NCI-H128 (cell line): ENCODE measurements around the gene DAP.
"Not testable (repeated sequence)": the region's sequence is repeated elsewhere in the genome, so short reads cannot be mapped to it uniquely, and the experiment has no call there.

Source experiments
- DNase-seq: peaks from one replicate; lab custom pipeline; 2025; ENCODE audit not compliant: unreplicated experiment; lab: John Stamatoyannopoulos, UW

The DAP gene

GRCh38 chr5:10761185-10761932 is at the start of gene DAP:
TSS of gene DAP (minus strand) at chr5:10761234. CDS start at chr5:10761068, 166 bp downstream.
- DNase-seq = peak; percentile 80

- no peak for DNase-seq
These were observed 47.6 kb upstream of the DAP start for GRCh38 chr5:10808347-10809226.

GRCh38 chr5:10801931-10802666 is 41.1 kb upstream of the DAP start:
- DNase-seq = no peak

GRCh38 chr5:10800852-10801251 is 39.8 kb upstream of the DAP start:
- no peak for DNase-seq

GRCh38 chr5:10797261-10797660 is 36.2 kb upstream of the DAP start:
- DNase-seq = no peak

- DNase-seq = no peak
These were observed 32.8 kb upstream of the DAP start for GRCh38 chr5:10793785-10794184.

- no peak for DNase-seq
These were observed 31.3 kb upstream of the DAP start for GRCh38 chr5:10792336-10792735.

GRCh38 chr5:10789726-10790125 is 28.7 kb upstream of the DAP start:
- no peak for DNase-seq

GRCh38 chr5:10789021-10789420 is 28.0 kb upstream of the DAP start:
- no peak for DNase-seq

GRCh38 chr5:10788358-10788757 is 27.3 kb upstream of the DAP start:
- no peak for DNase-seq

- no peak for DNase-seq
These were observed 25.8 kb upstream of the DAP start for GRCh38 chr5:10786835-10787234.

GRCh38 chr5:10780208-10780607 is 19.2 kb upstream of the DAP start:
- not testable (repeated sequence) for DNase-seq

- DNase-seq = no peak
These were observed 18.6 kb upstream of the DAP start for GRCh38 chr5:10779592-10779991.

- no peak for DNase-seq
These were observed 17.3 kb upstream of the DAP start for GRCh38 chr5:10778179-10778910.

GRCh38 chr5:10775646-10776045 is 14.6 kb upstream of the DAP start:
- DNase-seq = no peak

- no peak for DNase-seq
These were observed 12.0 kb upstream of the DAP start for GRCh38 chr5:10772901-10773585.

GRCh38 chr5:10768328-10768899 is 7.4 kb upstream of the DAP start:
- no peak for DNase-seq

GRCh38 chr5:10762776-10763500 is 1.9 kb upstream of the DAP start:
- no peak for DNase-seq
